Neural progenitor cell (in vitro differentiated cells): ENCODE data around the gene CACUL1. TPM values are rescaled to one million over a fixed set of nuclear protein-coding genes. Genes with fewer than 3 reads are reported as not detected.

Experiments
- DNase-seq: peaks from one replicate; pipeline ENCODE4 v3.0.0-alpha.2; 2016; ENCODE audit warnings: low spot score
- H2AFZ ChIP-seq: fragments of 200-600 bp; sonication (generic); replicated peaks from 2 replicates; pipeline ENCODE4 v1.6.1; 2016; ENCODE audit warnings: antibody characterized with exemption
- H3F3A ChIP-seq: fragments of 200-600 bp; sonication (generic); 2 replicates; pipeline ENCODE4 v1.6.1; 2016; ENCODE audit warnings: antibody characterized with exemption, low read depth
- H3K27ac ChIP-seq: fragments of 200-600 bp; sonication (generic); 2 replicates; pipeline ENCODE4 v1.5.1; 2016; ENCODE audit warnings: mild to moderate bottlenecking
- H3K27me3 ChIP-seq: fragments of 200-600 bp; sonication (generic); 2 replicates; pipeline ENCODE4 v1.6.1; 2016; ENCODE audit warnings: mild to moderate bottlenecking, moderate library complexity
- H3K36me3 ChIP-seq: fragments of 200-600 bp; sonication (generic); 2 replicates; pipeline ENCODE4 v1.5.1; 2016
- H3K4me1 ChIP-seq: fragments of 200-600 bp; sonication (generic); 2 replicates; pipeline ENCODE4 v1.6.1; 2016; ENCODE audit warnings: mixed run types
- H3K4me2 ChIP-seq: fragments of 200-600 bp; sonication (generic); 2 replicates; pipeline ENCODE4 v1.6.1; 2016
- H3K4me3 ChIP-seq: fragments of 200-600 bp; sonication (generic); 2 replicates; pipeline ENCODE4 v1.5.1; 2016
- H3K79me2 ChIP-seq: fragments of 200-600 bp; sonication (generic); 2 replicates; pipeline ENCODE4 v1.6.1; 2016; ENCODE audit warnings: low read depth
- H3K9ac ChIP-seq: fragments of 200-600 bp; sonication (generic); 2 replicates; pipeline ENCODE4 v1.6.1; 2016
- H3K9me3 ChIP-seq: fragments of 200-600 bp; sonication (generic); 2 replicates; pipeline ENCODE4 v1.5.1; 2016; ENCODE audit warnings: low read depth
- H4K20me1 ChIP-seq: fragments of 200-600 bp; sonication (generic); 2 replicates; pipeline ENCODE4 v1.6.1; 2016; ENCODE audit warnings: low read depth
- H3K27ac Mint-ChIP-seq: 3 replicates; pipeline ENCODE4 v1.8.0; 2021; ENCODE audit warnings: mixed read lengths
- H3K27me3 Mint-ChIP-seq: 2 replicates; pipeline ENCODE4 v1.8.0; 2022; ENCODE audit warnings: low read depth, mild to moderate bottlenecking, inconsistent platforms, moderate library complexity, mixed read lengths; ENCODE audit not compliant: insufficient read depth
- H3K36me3 Mint-ChIP-seq: 3 replicates; pipeline ENCODE4 v1.8.0; 2021; ENCODE audit warnings: mixed read lengths
- H3K4me1 Mint-ChIP-seq: 3 replicates; pipeline ENCODE4 v1.8.0; 2021; ENCODE audit warnings: mixed read lengths
- H3K4me3 Mint-ChIP-seq: 3 replicates; pipeline ENCODE4 v1.8.0; 2021; ENCODE audit warnings: mild to moderate bottlenecking, moderate library complexity, mixed read lengths
- H3K9me3 Mint-ChIP-seq: 3 replicates; pipeline ENCODE4 v1.8.0; 2020; ENCODE audit warnings: mixed read lengths
- CTCF ChIP-seq: fragments of 200-600 bp; sonication (generic); IDR thresholded peaks from 2 replicates; pipeline ENCODE4 v1.5.1; 2017; ENCODE audit warnings: antibody characterized with exemption, mild to moderate bottlenecking
- EZH2 ChIP-seq: fragments of 200-600 bp; sonication (generic); IDR thresholded peaks from 2 replicates; pipeline ENCODE4 v1.6.1; 2017; ENCODE audit warnings: antibody characterized with exemption, mild to moderate bottlenecking, moderate library complexity
- EZH2phosphoT487 ChIP-seq: fragments of 200-600 bp; sonication (generic); IDR thresholded peaks from 2 replicates; pipeline ENCODE4 v1.6.1; 2017; ENCODE audit warnings: antibody characterized with exemption
- total RNA-seq: library from RNA; depleted of rRNA; stranded (reverse); fragments of >200 nt; gene quantifications from 2 replicates; pipeline ENCODE4 v1.2.3, GENCODE V29; 2015; ENCODE audit warnings: low replicate concordance

Gene CACUL1
- total RNA-seq = 28.3 and 38.8 TPM in 2 replicates

- Histone ChIP-seq H3K27me3 (peaks cover 27% of the 10 kb centered on the region), H3K4me3 (peak within 1 kb of the TSS; percentile 91), H3K36me3 (no peaks in the 10 kb centered on the region), H3K4me1 (peaks cover 15% of the 10 kb centered on the region), H2AFZ (peak within 1 kb of the TSS; percentile 83), H3F3A (peaks cover 2% of the 10 kb centered on the region), H3K27ac (peak within 1 kb of the TSS; percentile 73), H3K79me2 (peaks cover 47% of the 10 kb centered on the region), H4K20me1 (peaks cover 45% of the 10 kb centered on the region), H3K4me2 (peak within 1 kb of the TSS; percentile 89), H3K9me3 (no peaks in the 10 kb centered on the region), H3K9ac (peak within 1 kb of the TSS; percentile 65)
- no peaks in the 10 kb centered on the region for H3K27me3 Mint-ChIP-seq
- no peak for TF ChIP-seq CTCF
- TF ChIP-seq EZH2phosphoT487 = no peak
- no peak for TF ChIP-seq EZH2
- peak within 1 kb of the TSS; percentile 98 for H3K4me3 Mint-ChIP-seq
- peak within 1 kb of the TSS; percentile 90 for H3K27ac Mint-ChIP-seq
- peaks cover 4% of the 10 kb centered on the region for H3K36me3 Mint-ChIP-seq
- H3K4me1 Mint-ChIP-seq = peaks cover 17% of the 10 kb centered on the region
- DNase-seq = peak; percentile 100
- no peaks in the 10 kb centered on the region for H3K9me3 Mint-ChIP-seq
Observed at GRCh38 chr10:118754556-118755423, at the start of gene CACUL1. TSS of gene CACUL1 (minus strand) at chr10:118754970. CDS start at chr10:118754762, 208 bp downstream.

- Histone ChIP-seq H3K4me2 (no peak overlapping the region), H2AFZ (peak overlapping the region; percentile 31), H3K9ac (no peak overlapping the region), H3K4me3 (no peak overlapping the region), H3K36me3 (no peaks in the 10 kb centered on the region), H3K27me3 (no peaks in the 10 kb centered on the region), H3K4me1 (peaks cover 12% of the 10 kb centered on the region), H3K27ac (no peak overlapping the region), H3F3A (peaks cover 6% of the 10 kb centered on the region), H3K79me2 (no peaks in the 10 kb centered on the region), H4K20me1 (no peaks in the 10 kb centered on the region), H3K9me3 (no peaks in the 10 kb centered on the region)
- DNase-seq = peak; percentile 10
- Mint-ChIP-seq H3K4me3 (no peak overlapping the region), H3K36me3 (no peaks in the 10 kb centered on the region), H3K27me3 (peaks cover 4% of the 10 kb centered on the region), H3K4me1 (peaks cover 16% of the 10 kb centered on the region), H3K27ac (peak overlapping the region; percentile 72), H3K9me3 (no peaks in the 10 kb centered on the region)
- TF ChIP-seq EZH2phosphoT487 (no peak), EZH2 (no peak), CTCF (no peak)
Observed at GRCh38 chr10:118804262-118804773, 49.5 kb upstream of the CACUL1 start.

GRCh38 chr10:118802126-118802793, 47.5 kb upstream of the CACUL1 start:
- no peaks in the 10 kb centered on the region for H3K36me3 ChIP-seq
- no peaks in the 10 kb centered on the region for H3K79me2 ChIP-seq
- peaks cover 15% of the 10 kb centered on the region for H3K4me1 ChIP-seq
- H3K27ac ChIP-seq = no peak overlapping the region
- no peaks in the 10 kb centered on the region for H3K27me3 ChIP-seq
- no peak overlapping the region for H3K4me2 ChIP-seq
- TF ChIP-seq CTCF (no peak), EZH2phosphoT487 (no peak), EZH2 (no peak)
- H3K4me3 ChIP-seq = no peak overlapping the region
- no peak overlapping the region for H3K9ac ChIP-seq
- peak overlapping the region; percentile 85 for H3K27ac Mint-ChIP-seq
- no peak for DNase-seq
- H3K9me3 Mint-ChIP-seq = no peaks in the 10 kb centered on the region
- peaks cover 18% of the 10 kb centered on the region for H3K4me1 Mint-ChIP-seq
- H3F3A ChIP-seq = peaks cover 6% of the 10 kb centered on the region
- H3K9me3 ChIP-seq = no peaks in the 10 kb centered on the region
- no peak overlapping the region for H3K4me3 Mint-ChIP-seq
- H3K36me3 Mint-ChIP-seq = no peaks in the 10 kb centered on the region
- no peak overlapping the region for H2AFZ ChIP-seq
- H3K27me3 Mint-ChIP-seq = peaks cover 4% of the 10 kb centered on the region
- no peaks in the 10 kb centered on the region for H4K20me1 ChIP-seq
